ENCODE results near the gene PIGH. TPM values are rescaled to one million over a fixed set of nuclear protein-coding genes. Genes with fewer than 3 reads are reported as not detected.
A peak's percentile ranks its signal among the peaks of the same experiment; 100 is the strongest.

The PIGH gene
- total RNA-seq, 1 donor from 2014 or later = 15.8 TPM

DNA sequence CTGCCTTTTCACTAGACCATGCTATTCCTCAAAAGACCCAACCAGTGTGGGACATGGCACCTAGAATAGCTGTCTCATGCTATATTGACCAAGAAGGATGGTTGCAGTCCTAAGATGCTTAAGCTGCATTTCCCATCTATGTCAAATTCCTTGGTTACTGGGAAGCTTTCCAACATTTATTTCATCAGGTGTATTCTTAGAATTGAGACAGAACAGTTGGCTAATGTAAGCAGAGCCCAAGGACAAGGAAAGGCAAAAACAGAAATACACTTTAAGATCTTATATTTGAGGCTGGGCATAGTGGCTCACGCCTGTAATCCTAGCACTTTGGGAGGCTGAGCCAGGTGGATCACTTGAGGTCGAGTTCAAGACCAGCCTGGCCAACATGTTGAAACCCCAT is 44.4 kb upstream of the PIGH start:
- Mint-ChIP-seq H3K4me1 (no peaks in the 10 kb centered on the region), H3K27ac (no peak overlapping the region), H3K27me3 (ENCODE audit: insufficient read depth, low read depth) (peaks cover 2% of the 10 kb centered on the region), H3K36me3 (peaks cover 18% of the 10 kb centered on the region), H3K9me3 (no peaks in the 10 kb centered on the region), H3K4me3 (no peak overlapping the region)
- Histone ChIP-seq H3K9me3 (ENCODE audit: low read depth) (no peaks in the 10 kb centered on the region), H3K4me2 (no peak overlapping the region), H3K27ac (no peak overlapping the region), H3K4me1 (no peaks in the 10 kb centered on the region), H4K20me1 (ENCODE audit: low read depth) (peaks cover 2% of the 10 kb centered on the region), H3K79me2 (ENCODE audit: low read depth) (peaks cover 5% of the 10 kb centered on the region), H3K9ac (no peak overlapping the region), H2AFZ (replicated peaks) (no peak overlapping the region), H3K36me3 (peaks cover 7% of the 10 kb centered on the region), H3K4me3 (no peak overlapping the region), H3F3A (ENCODE audit: low read depth) (no peaks in the 10 kb centered on the region), H3K27me3 (no peaks in the 10 kb centered on the region)
- no peak for DNase-seq (ENCODE audit: low spot score)
- TF ChIP-seq EZH2phosphoT487 (IDR thresholded peaks at IDR 0.05) (no peak), EZH2 (IDR thresholded peaks at IDR 0.05) (no peak)
- TF ChIP-seq, protein P1, sequence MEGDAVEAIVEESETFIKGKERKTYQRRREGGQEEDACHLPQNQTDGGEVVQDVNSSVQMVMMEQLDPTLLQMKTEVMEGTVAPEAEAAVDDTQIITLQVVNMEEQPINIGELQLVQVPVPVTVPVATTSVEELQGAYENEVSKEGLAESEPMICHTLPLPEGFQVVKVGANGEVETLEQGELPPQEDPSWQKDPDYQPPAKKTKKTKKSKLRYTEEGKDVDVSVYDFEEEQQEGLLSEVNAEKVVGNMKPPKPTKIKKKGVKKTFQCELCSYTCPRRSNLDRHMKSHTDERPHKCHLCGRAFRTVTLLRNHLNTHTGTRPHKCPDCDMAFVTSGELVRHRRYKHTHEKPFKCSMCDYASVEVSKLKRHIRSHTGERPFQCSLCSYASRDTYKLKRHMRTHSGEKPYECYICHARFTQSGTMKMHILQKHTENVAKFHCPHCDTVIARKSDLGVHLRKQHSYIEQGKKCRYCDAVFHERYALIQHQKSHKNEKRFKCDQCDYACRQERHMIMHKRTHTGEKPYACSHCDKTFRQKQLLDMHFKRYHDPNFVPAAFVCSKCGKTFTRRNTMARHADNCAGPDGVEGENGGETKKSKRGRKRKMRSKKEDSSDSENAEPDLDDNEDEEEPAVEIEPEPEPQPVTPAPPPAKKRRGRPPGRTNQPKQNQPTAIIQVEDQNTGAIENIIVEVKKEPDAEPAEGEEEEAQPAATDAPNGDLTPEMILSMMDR (IDR thresholded peaks at IDR 0.05) = no peak

DNA sequence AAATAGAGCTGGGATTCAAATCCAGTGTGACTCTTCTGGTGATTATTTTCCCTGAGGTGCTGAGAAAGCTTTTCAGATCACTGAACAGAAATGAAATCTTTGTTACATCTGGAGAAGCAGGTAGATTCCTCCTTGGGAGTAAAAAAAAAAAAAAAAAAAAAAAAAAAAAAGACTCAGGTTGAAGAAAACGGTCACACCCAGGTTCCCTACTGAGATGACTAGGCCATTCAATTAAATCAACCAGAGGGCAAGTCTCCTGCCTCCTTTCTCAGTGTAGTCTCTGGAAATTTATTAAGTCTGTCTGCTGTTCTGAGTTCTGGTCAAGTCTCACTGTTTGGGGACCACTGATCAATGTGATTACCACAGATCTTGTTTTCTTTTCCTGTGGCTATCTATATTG is 43.6 kb upstream of the PIGH start:
- Histone ChIP-seq H3F3A (ENCODE audit: low read depth) (no peaks in the 10 kb centered on the region), H3K27me3 (no peaks in the 10 kb centered on the region), H3K4me1 (no peaks in the 10 kb centered on the region), H3K36me3 (peaks cover 7% of the 10 kb centered on the region), H3K27ac (no peak overlapping the region), H3K9me3 (ENCODE audit: low read depth) (no peaks in the 10 kb centered on the region), H3K4me2 (no peak overlapping the region), H3K9ac (no peak overlapping the region), H2AFZ (replicated peaks) (no peak overlapping the region), H3K4me3 (no peak overlapping the region), H3K79me2 (ENCODE audit: low read depth) (peaks cover 5% of the 10 kb centered on the region), H4K20me1 (ENCODE audit: low read depth) (peaks cover 2% of the 10 kb centered on the region)
- no peak for TF ChIP-seq EZH2 (IDR thresholded peaks at IDR 0.05)
- TF ChIP-seq, protein P1 (IDR thresholded peaks at IDR 0.05) = no peak
- TF ChIP-seq EZH2phosphoT487 (IDR thresholded peaks at IDR 0.05) = no peak
- Mint-ChIP-seq H3K36me3 (peaks cover 14% of the 10 kb centered on the region), H3K27ac (no peak overlapping the region), H3K4me3 (no peak overlapping the region), H3K4me1 (no peaks in the 10 kb centered on the region), H3K27me3 (ENCODE audit: insufficient read depth, low read depth) (peaks cover 2% of the 10 kb centered on the region), H3K9me3 (no peaks in the 10 kb centered on the region)
- DNase-seq (ENCODE audit: low spot score) = no peak

DNA sequence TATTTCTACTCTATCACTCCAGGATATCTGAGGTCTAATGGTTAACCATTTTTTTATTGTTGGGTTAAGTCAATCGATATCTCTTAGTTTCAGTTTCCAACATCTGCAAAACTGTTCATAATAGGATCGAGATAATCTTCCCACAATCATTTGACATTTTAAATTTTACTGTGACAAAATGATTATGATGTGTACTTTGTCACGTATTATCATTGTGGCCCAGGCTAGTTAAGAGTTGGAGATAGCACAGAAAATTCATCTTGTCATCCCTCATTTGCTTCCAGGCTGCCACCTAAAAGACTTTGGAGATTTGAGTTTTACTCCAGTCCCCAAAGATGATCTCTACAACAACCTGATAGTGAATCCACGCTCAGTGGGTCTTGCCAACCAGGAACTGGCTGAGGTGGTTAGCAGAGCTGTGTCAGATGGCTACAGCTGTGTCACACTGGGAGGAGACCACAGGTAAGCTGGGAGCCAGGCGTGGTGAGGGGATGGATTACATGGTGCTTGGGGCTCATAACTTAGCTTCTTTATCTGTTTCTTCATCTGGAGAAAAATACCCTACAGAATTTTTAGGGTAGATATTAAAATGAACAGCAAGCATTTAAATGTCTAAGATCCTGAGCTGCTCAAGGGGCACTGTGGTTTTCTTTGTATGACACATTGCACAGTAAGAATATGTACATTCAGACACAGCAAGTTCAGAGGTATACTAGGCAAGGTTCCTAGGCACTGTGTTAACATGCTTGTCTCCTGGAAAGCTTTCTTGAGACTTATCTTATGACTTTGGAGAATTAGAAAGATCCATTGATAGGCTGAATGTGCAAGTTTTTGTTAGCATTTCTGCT is 42.1 kb upstream of the PIGH start:
- Histone ChIP-seq H3K4me2 (no peak overlapping the region), H3K27ac (no peak overlapping the region), H3K9me3 (ENCODE audit: low read depth) (no peaks in the 10 kb centered on the region), H2AFZ (replicated peaks) (no peak overlapping the region), H3K9ac (no peak overlapping the region), H3K27me3 (no peaks in the 10 kb centered on the region), H3K4me1 (no peaks in the 10 kb centered on the region), H4K20me1 (ENCODE audit: low read depth) (peaks cover 2% of the 10 kb centered on the region), H3K79me2 (ENCODE audit: low read depth) (peaks cover 5% of the 10 kb centered on the region), H3K4me3 (no peak overlapping the region), H3F3A (ENCODE audit: low read depth) (no peaks in the 10 kb centered on the region), H3K36me3 (peaks cover 2% of the 10 kb centered on the region)
- peak overlapping the region; percentile 52 for H3K4me3 Mint-ChIP-seq
- peaks cover 2% of the 10 kb centered on the region for H3K27me3 Mint-ChIP-seq (ENCODE audit: insufficient read depth, low read depth)
- no peaks in the 10 kb centered on the region for H3K4me1 Mint-ChIP-seq
- TF ChIP-seq, protein P1 (IDR thresholded peaks at IDR 0.05) = no peak
- TF ChIP-seq EZH2phosphoT487 (IDR thresholded peaks at IDR 0.05) (no peak), EZH2 (IDR thresholded peaks at IDR 0.05) (no peak)
- H3K36me3 Mint-ChIP-seq = peaks cover 8% of the 10 kb centered on the region
- no peak overlapping the region for H3K27ac Mint-ChIP-seq
- H3K9me3 Mint-ChIP-seq = no peaks in the 10 kb centered on the region
- DNase-seq (ENCODE audit: low spot score) = no peak

All from neural progenitor cell (in vitro differentiated cells).